Parathyroid adenoma (tissue), 2 donors: ENCODE measurements around the gene ENOX1.
"Not testable (repeated sequence)": the region's sequence is repeated elsewhere in the genome, so short reads cannot be mapped to it uniquely, and the experiment has no call there.

Experiments
- H2AFZ ChIP-seq: fragments of 300-600 bp; sonication (generic); one replicate; pipeline ENCODE4 v1.7.0; 2017; ENCODE audit warnings: antibody characterized with exemption, mild to moderate bottlenecking
- H3K27ac ChIP-seq: fragments of 300-600 bp; sonication (generic); one replicate; pipeline ENCODE4 v1.7.0; 2017
- H3K27me3 ChIP-seq: fragments of 300-600 bp; sonication (generic); one replicate; pipeline ENCODE4 v1.7.0; 2017; ENCODE audit warnings: low read length; ENCODE audit not compliant: control insufficient read depth, insufficient read depth
- H3K36me3 ChIP-seq: fragments of 300-600 bp; sonication (generic); one replicate; pipeline ENCODE4 v1.7.0; 2017; ENCODE audit warnings: low read length; ENCODE audit not compliant: control insufficient read depth, insufficient read depth
- H3K4me1 ChIP-seq: fragments of 300-600 bp; sonication (generic); one replicate; pipeline ENCODE4 v1.7.0; 2017; ENCODE audit warnings: control low read depth
- H3K4me2 ChIP-seq: fragments of 300-600 bp; sonication (generic); one replicate; pipeline ENCODE4 v1.7.0; 2017; ENCODE audit warnings: low read length
- H3K4me3 ChIP-seq: fragments of 300-600 bp; sonication (generic); one replicate; pipeline ENCODE4 v1.7.0; 2017; ENCODE audit warnings: low read depth, low read length
- H3K79me2 ChIP-seq: fragments of 300-600 bp; sonication (generic); one replicate; pipeline ENCODE4 v1.7.0; 2017; ENCODE audit warnings: control low read depth
- H3K9ac ChIP-seq: fragments of 300-600 bp; sonication (generic); one replicate; pipeline ENCODE4 v1.7.0; 2017; ENCODE audit warnings: mild to moderate bottlenecking
- H3K9me3 ChIP-seq: fragments of 300-600 bp; sonication (generic); one replicate; pipeline ENCODE4 v1.7.0; 2017; ENCODE audit warnings: low read length; ENCODE audit not compliant: control insufficient read depth
- CTCF ChIP-seq: fragments of 300-600 bp; sonication (generic); IDR thresholded peaks from one replicate; pipeline ENCODE4 v1.7.0; 2017; ENCODE audit warnings: antibody characterized with exemption, mild to moderate bottlenecking
- donor health status: primary hyperparathyroidism.

ENOX1 gene

DNA sequence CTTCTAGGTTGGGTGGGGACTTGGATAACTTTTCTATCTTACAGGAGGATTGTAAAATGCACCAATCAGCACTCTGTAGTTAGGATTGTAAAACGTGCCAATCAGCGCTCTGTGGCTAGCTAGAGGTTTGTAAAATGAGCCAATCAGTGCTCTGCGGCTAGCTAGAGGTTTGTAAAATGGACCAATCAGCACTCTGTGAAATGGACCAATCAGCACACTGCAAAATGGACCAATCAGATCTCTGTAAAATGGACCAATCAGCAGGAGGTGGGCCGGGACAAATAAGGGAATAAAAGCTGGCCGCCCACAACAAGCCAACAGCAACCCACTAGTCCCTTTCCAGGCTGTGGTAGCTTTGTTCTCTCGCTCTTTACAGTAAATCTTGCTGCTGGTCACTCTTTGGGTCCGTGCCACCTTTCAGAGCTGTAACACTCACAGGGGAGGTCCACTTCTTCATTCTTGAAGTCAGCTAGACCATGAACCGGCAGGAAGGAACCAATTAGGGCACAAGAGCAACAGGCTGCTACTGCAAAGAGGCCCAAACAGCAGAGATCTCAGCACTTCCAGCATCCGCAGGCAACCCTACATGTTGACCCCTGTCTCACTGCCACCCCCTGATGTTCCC, 606.6 kb downstream of the ENOX1 start:
- no peak for TF ChIP-seq CTCF

DNA sequence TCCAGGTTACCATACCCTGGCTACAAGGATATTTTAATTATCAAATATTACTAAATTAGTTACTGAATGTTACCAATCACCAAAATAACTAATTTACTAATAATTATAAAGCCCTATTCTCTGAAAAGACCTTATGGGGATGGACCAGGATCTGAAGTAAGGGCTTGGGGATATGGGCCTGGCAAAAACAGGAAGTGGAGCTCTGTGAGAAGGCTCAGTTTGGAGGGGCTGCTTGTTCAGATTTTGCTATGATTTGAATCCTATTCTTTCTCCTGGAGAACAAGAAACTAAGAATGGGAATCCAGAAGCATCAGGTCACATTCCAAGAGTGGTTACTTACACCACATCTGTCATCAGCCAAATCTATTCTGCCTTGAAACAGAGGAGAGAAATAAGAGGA, 615.3 kb downstream of the ENOX1 start:
- Histone ChIP-seq H3K9me3 (no peaks in the 10 kb centered on the region), H3K4me1 (no peaks in the 10 kb centered on the region), H3K79me2 (no peaks in the 10 kb centered on the region), H3K4me2 (no peak overlapping the region), H3K36me3 (no peaks in the 10 kb centered on the region), H2AFZ (no peak overlapping the region), H3K9ac (no peak overlapping the region), H3K4me3 (no peak overlapping the region), H3K27me3 (no peaks in the 10 kb centered on the region), H3K27ac (no peak overlapping the region)
- no peak for TF ChIP-seq CTCF

More for the DNA sequence above, 606.6 kb downstream of the ENOX1 start:
- Histone ChIP-seq H3K27me3 (no peaks in the 10 kb centered on the region), H3K4me1 (no peaks in the 10 kb centered on the region), H3K27ac (no peak overlapping the region), H3K9me3 (no peaks in the 10 kb centered on the region), H3K36me3 (no peaks in the 10 kb centered on the region), H3K4me3 (no peak overlapping the region), H3K79me2 (no peaks in the 10 kb centered on the region), H3K4me2 (no peak overlapping the region), H2AFZ (no peak overlapping the region), H3K9ac (no peak overlapping the region)

GRCh38 chr13:43170506-43170905, 616.3 kb downstream of the ENOX1 start:
- H2AFZ ChIP-seq, result no peak overlapping the region
- no peak overlapping the region for H3K27ac ChIP-seq
- no peaks in the 10 kb centered on the region for H3K79me2 ChIP-seq
- no peaks in the 10 kb centered on the region for H3K4me1 ChIP-seq
- no peaks in the 10 kb centered on the region for H3K9me3 ChIP-seq
- TF ChIP-seq CTCF, result no peak
- no peaks in the 10 kb centered on the region for H3K27me3 ChIP-seq
- no peak overlapping the region for H3K4me2 ChIP-seq
- H3K9ac ChIP-seq, result no peak overlapping the region
- no peak overlapping the region for H3K4me3 ChIP-seq
- H3K36me3 ChIP-seq, result no peaks in the 10 kb centered on the region

GRCh38 chr13:43168434-43168833, 618.3 kb downstream of the ENOX1 start:
- H2AFZ ChIP-seq, H3K27ac ChIP-seq, H3K4me1 ChIP-seq, H3K79me2 ChIP-seq, H3K9ac ChIP-seq, H3K4me2 ChIP-seq, H3K9me3 ChIP-seq, H3K36me3 ChIP-seq, H3K27me3 ChIP-seq, H3K4me3 ChIP-seq: not testable (repeated sequence)

DNA sequence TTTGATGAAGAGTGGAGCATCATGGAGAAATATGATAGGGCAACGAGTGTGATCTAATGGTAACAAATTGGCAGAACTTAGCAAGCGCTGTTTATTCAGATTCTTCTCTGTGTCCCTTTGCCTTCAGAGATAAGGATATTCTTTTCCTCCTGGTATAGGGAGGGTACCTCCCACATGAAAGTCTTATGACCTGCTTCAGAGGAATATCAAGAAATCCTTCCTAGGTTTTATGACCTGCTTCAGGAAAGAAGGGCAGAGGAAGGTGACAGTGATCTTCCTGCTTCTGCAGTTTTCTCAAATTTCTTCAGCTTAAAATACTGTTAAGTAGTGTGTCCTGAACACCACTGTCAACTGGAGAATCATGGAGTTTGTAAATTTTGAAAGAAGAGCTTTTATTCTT, 619.0 kb downstream of the ENOX1 start:
- Histone ChIP-seq H3K4me3 (no peak overlapping the region), H3K27ac (no peak overlapping the region)

More for the DNA sequence above, 619.0 kb downstream of the ENOX1 start:
- no peaks in the 10 kb centered on the region for H3K4me1 ChIP-seq
- H3K27me3 ChIP-seq, result no peaks in the 10 kb centered on the region
- H2AFZ ChIP-seq, result no peak overlapping the region
- no peaks in the 10 kb centered on the region for H3K36me3 ChIP-seq
- no peak overlapping the region for H3K4me2 ChIP-seq
- H3K9me3 ChIP-seq, result no peaks in the 10 kb centered on the region
- H3K79me2 ChIP-seq, result no peaks in the 10 kb centered on the region
- TF ChIP-seq CTCF, result no peak
- H3K9ac ChIP-seq, result no peak overlapping the region
